SK-N-SH treated with all-trans-retinoic acid at 6 μM for 48 hours (cell line): ENCODE results near the gene AGBL1.

Experiments used
- ATAC-seq: fragments of 200-7000 bp; cut with Tn5 transposase; 3 replicates; pipeline ENCODE4 v1.9.1; 2020; ENCODE audit warnings: mild to moderate bottlenecking, moderate library complexity
- ARNTL ChIP-seq: fragments of 450-650 bp; formaldehyde crosslinking; IDR thresholded peaks from 2 replicates; pipeline ENCODE4 v1.5.0; 2020; ENCODE audit warnings: low read depth, mild to moderate bottlenecking, moderate library complexity, borderline replicate concordance
- BACH2 ChIP-seq: fragments of 250-450 bp; sonication (Bioruptor Pico); IDR thresholded peaks from 2 replicates; pipeline ENCODE4 v1.9.0; 2021; ENCODE audit warnings: mild to moderate bottlenecking, borderline replicate concordance
- CSDC2 ChIP-seq: fragments of 250-450 bp; sonication (Bioruptor Pico); IDR thresholded peaks from 2 replicates; pipeline ENCODE4 v1.5.0; 2020; ENCODE audit warnings: mild to moderate bottlenecking, moderate library complexity
- ESRRG ChIP-seq: fragments of 250-450 bp; sonication (Bioruptor Pico); IDR thresholded peaks from 2 replicates; pipeline ENCODE4 v1.6.1; 2021; ENCODE audit warnings: mild to moderate bottlenecking
- GLIS3 ChIP-seq: fragments of 250-450 bp; sonication (Bioruptor Pico); IDR thresholded peaks from 2 replicates; pipeline ENCODE4 v1.5.0; 2020; ENCODE audit warnings: mild to moderate bottlenecking, moderate library complexity
- ISL1 ChIP-seq: fragments of 250-450 bp; sonication (Bioruptor Pico); IDR thresholded peaks from 2 replicates; pipeline ENCODE4 v2.1.2; 2022; ENCODE audit warnings: mild to moderate bottlenecking, moderate library complexity
- OSR1 ChIP-seq: fragments of 250-450 bp; sonication (Bioruptor Pico); IDR thresholded peaks from 2 replicates; pipeline ENCODE4 v1.8.0; 2022; ENCODE audit warnings: moderate library complexity, mild to moderate bottlenecking, inconsistent platforms
- PPARA ChIP-seq: fragments of 250-450 bp; sonication (Bioruptor Pico); IDR thresholded peaks from 2 replicates; pipeline ENCODE4 v1.5.0; 2020; ENCODE audit warnings: mild to moderate bottlenecking, borderline replicate concordance
- TCF4 ChIP-seq: fragments of 250-450 bp; sonication (Bioruptor Pico); IDR thresholded peaks from 2 replicates; pipeline ENCODE4 v1.8.0; 2021; ENCODE audit warnings: mild to moderate bottlenecking, moderate library complexity, borderline replicate concordance
- TOX ChIP-seq: fragments of 250-450 bp; sonication (Bioruptor Pico); IDR thresholded peaks from 2 replicates; pipeline ENCODE4 v1.8.0; 2021; ENCODE audit warnings: mild to moderate bottlenecking, moderate library complexity, borderline replicate concordance
- ZFP3 ChIP-seq: fragments of 250-450 bp; sonication (Bioruptor Pico); IDR thresholded peaks from 2 replicates; pipeline ENCODE4 v1.5.0; 2020; ENCODE audit warnings: mild to moderate bottlenecking, moderate library complexity
- ZFP30 ChIP-seq: fragments of 450-650 bp; formaldehyde crosslinking; IDR thresholded peaks from 2 replicates; pipeline ENCODE4 v1.5.0; 2022; ENCODE audit warnings: mild to moderate bottlenecking, moderate library complexity
- ZNF565 ChIP-seq: fragments of 450-650 bp; formaldehyde crosslinking; conservative IDR thresholded peaks from 2 replicates; pipeline ENCODE4 v1.5.0; 2020; ENCODE audit warnings: low read depth, mild to moderate bottlenecking, moderate library complexity
- ZNF70 ChIP-seq: fragments of 450-650 bp; formaldehyde crosslinking; IDR thresholded peaks from 2 replicates; pipeline ENCODE4 v1.5.0; 2020; ENCODE audit warnings: mild to moderate bottlenecking, moderate library complexity
- ZNF8 ChIP-seq: fragments of 450-650 bp; formaldehyde crosslinking; IDR thresholded peaks from 2 replicates; pipeline ENCODE4 v1.5.0; 2020; ENCODE audit warnings: mild to moderate bottlenecking, moderate library complexity
- TF ChIP-seq, protein P1 (sequence below): fragments of 250-450 bp; sonication (Bioruptor Pico); IDR thresholded peaks from 2 replicates; pipeline ENCODE4 v1.8.0; 2020; ENCODE audit warnings: mild to moderate bottlenecking, moderate library complexity, borderline replicate concordance
- TF ChIP-seq, protein P2 (sequence below): fragments of 250-450 bp; sonication (Bioruptor Pico); IDR thresholded peaks from 2 replicates; pipeline ENCODE4 v1.5.1; 2021; ENCODE audit warnings: mild to moderate bottlenecking, moderate library complexity
- TF ChIP-seq, protein P3 (sequence below): fragments of 250-450 bp; sonication (Bioruptor Pico); IDR thresholded peaks from 2 replicates; pipeline ENCODE4 v1.8.0; 2021; ENCODE audit warnings: low read depth, mild to moderate bottlenecking, moderate library complexity, borderline replicate concordance
- TF ChIP-seq, protein P4 (sequence below): fragments of 250-450 bp; sonication (Bioruptor Pico); IDR thresholded peaks from 2 replicates; pipeline ENCODE4 v1.5.0; 2020; ENCODE audit warnings: mild to moderate bottlenecking, moderate library complexity

AGBL1 gene

DNA sequence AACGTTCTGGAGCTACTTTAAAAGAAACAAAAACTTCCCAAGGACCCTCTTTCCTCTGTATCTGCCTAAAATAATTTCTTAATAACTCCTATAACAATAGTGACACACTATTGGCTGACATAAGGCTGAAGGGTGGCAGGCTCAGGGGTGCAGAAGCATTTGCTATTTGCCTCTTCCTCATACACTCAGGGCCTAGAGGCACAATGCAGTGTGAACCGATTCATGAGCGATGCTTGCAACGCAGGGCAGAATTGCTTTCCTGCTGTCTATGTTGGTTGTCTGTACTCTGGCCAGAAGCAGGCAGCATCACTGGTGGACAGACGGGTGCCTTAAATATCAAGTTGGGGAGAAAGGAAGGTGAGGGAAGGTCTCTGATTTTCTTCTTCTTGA is 157.4 kb downstream of the AGBL1 start (continued):
- TF ChIP-seq TOX (CRISPR knock-in tag) = no peak
- TF ChIP-seq ZNF8 = no peak
- TF ChIP-seq ZNF70 (CRISPR knock-in tag) = no peak
- TF ChIP-seq ZFP3 (CRISPR knock-in tag) = no peak

DNA sequence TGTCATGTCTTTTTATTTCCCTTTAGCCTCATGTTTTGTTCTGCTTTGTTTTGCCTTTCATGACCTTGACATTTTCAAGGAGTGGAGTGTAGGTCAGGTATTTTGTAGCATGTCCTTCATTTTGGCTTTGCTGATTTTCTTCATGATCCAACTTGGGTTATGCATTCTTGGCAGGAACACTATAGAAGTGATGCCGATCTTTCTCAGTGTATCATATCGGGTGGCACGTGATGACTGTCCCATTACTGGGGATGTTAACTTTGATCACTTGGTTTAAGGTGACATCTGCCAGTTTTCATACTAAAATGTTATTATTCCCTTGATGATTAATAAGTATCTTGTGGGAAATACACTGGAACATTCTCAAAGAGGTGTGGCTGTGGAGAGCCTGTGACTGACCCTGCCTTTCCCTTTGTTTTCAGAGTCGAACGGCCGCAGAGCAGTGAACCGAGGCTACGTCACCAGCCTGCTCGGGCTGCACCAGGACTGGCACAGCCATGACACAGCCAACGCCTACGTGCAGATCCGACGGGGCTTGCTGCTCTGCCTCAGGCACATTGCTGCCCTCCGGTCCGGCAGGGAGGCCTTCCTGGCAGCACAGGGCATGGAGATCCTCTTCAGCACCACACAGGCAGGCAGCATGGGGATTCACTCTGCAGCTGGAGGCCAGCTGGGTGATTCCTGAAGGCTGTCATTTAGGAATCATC is 167.7 kb downstream of the AGBL1 start:
- ATAC-seq = no peak

DNA sequence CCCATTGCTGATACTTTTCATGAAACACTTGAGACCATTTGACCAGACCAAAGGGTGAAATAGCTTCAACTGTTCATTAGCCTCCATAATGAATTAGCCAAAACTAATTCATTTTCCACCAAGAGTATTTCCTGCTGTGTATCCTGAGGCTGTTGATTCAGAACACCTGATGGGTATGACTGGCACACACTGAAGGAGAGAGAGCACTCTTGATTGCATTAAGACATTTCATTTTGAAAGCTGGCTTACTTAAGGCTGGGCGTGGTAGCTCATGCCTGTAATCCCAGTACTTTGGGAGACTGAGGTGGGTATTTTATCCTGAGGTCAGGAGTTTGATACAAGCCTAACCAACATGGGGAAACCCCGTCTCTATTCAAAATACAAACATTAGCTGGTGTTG is 175.6 kb downstream of the AGBL1 start:
- no peak for TF ChIP-seq GLIS3 (CRISPR knock-in tag)
- TF ChIP-seq, protein P1, sequence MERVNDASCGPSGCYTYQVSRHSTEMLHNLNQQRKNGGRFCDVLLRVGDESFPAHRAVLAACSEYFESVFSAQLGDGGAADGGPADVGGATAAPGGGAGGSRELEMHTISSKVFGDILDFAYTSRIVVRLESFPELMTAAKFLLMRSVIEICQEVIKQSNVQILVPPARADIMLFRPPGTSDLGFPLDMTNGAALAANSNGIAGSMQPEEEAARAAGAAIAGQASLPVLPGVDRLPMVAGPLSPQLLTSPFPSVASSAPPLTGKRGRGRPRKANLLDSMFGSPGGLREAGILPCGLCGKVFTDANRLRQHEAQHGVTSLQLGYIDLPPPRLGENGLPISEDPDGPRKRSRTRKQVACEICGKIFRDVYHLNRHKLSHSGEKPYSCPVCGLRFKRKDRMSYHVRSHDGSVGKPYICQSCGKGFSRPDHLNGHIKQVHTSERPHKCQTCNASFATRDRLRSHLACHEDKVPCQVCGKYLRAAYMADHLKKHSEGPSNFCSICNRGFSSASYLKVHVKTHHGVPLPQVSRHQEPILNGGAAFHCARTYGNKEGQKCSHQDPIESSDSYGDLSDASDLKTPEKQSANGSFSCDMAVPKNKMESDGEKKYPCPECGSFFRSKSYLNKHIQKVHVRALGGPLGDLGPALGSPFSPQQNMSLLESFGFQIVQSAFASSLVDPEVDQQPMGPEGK = no peak
- no peak for TF ChIP-seq BACH2 (CRISPR knock-in tag)
- no peak for TF ChIP-seq ISL1
- TF ChIP-seq, protein P2, sequence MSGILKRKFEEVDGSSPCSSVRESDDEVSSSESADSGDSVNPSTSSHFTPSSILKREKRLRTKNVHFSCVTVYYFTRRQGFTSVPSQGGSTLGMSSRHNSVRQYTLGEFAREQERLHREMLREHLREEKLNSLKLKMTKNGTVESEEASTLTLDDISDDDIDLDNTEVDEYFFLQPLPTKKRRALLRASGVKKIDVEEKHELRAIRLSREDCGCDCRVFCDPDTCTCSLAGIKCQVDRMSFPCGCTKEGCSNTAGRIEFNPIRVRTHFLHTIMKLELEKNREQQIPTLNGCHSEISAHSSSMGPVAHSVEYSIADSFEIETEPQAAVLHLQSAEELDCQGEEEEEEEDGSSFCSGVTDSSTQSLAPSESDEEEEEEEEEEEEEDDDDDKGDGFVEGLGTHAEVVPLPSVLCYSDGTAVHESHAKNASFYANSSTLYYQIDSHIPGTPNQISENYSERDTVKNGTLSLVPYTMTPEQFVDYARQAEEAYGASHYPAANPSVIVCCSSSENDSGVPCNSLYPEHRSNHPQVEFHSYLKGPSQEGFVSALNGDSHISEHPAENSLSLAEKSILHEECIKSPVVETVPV (CRISPR knock-in tag) = no peak
- no peak for TF ChIP-seq ZNF8
- TF ChIP-seq, protein P3, sequence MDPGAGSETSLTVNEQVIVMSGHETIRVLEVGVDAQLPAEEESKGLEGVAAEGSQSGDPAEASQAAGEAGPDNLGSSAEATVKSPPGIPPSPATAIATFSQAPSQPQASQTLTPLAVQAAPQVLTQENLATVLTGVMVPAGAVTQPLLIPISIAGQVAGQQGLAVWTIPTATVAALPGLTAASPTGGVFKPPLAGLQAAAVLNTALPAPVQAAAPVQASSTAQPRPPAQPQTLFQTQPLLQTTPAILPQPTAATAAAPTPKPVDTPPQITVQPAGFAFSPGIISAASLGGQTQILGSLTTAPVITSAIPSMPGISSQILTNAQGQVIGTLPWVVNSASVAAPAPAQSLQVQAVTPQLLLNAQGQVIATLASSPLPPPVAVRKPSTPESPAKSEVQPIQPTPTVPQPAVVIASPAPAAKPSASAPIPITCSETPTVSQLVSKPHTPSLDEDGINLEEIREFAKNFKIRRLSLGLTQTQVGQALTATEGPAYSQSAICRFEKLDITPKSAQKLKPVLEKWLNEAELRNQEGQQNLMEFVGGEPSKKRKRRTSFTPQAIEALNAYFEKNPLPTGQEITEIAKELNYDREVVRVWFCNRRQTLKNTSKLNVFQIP (CRISPR knock-in tag) = no peak
- TF ChIP-seq ARNTL (CRISPR knock-in tag) = no peak
- TF ChIP-seq CSDC2 (CRISPR knock-in tag) = no peak
- no peak for TF ChIP-seq TCF4 (CRISPR knock-in tag)
- no peak for TF ChIP-seq ESRRG (CRISPR knock-in tag)
- ATAC-seq = no peak

More for the DNA sequence above, 167.7 kb downstream of the AGBL1 start:
- TF ChIP-seq TCF4 (CRISPR knock-in tag) (no peak), PPARA (CRISPR knock-in tag) (no peak), OSR1 (CRISPR knock-in tag) (no peak), GLIS3 (CRISPR knock-in tag) (no peak), ESRRG (CRISPR knock-in tag) (no peak), CSDC2 (CRISPR knock-in tag) (no peak), ARNTL (CRISPR knock-in tag) (no peak), ZNF70 (CRISPR knock-in tag) (no peak), ZFP30 (CRISPR knock-in tag) (no peak), ZNF8 (no peak), ZNF565 (CRISPR knock-in tag) (no peak), ISL1 (no peak)
- TF ChIP-seq, protein P3 (CRISPR knock-in tag) = no peak
- TF ChIP-seq, protein P4, sequence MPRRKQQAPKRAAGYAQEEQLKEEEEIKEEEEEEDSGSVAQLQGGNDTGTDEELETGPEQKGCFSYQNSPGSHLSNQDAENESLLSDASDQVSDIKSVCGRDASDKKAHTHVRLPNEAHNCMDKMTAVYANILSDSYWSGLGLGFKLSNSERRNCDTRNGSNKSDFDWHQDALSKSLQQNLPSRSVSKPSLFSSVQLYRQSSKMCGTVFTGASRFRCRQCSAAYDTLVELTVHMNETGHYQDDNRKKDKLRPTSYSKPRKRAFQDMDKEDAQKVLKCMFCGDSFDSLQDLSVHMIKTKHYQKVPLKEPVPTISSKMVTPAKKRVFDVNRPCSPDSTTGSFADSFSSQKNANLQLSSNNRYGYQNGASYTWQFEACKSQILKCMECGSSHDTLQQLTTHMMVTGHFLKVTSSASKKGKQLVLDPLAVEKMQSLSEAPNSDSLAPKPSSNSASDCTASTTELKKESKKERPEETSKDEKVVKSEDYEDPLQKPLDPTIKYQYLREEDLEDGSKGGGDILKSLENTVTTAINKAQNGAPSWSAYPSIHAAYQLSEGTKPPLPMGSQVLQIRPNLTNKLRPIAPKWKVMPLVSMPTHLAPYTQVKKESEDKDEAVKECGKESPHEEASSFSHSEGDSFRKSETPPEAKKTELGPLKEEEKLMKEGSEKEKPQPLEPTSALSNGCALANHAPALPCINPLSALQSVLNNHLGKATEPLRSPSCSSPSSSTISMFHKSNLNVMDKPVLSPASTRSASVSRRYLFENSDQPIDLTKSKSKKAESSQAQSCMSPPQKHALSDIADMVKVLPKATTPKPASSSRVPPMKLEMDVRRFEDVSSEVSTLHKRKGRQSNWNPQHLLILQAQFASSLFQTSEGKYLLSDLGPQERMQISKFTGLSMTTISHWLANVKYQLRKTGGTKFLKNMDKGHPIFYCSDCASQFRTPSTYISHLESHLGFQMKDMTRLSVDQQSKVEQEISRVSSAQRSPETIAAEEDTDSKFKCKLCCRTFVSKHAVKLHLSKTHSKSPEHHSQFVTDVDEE = no peak
- TF ChIP-seq, protein P1 = no peak
